Fibroblast of lung (primary cell): ENCODE measurements around the gene ABCF3. TPM values are rescaled to one million over a fixed set of nuclear protein-coding genes. Genes with fewer than 3 reads are reported as not detected.

Source experiments
- DNase-seq, 2 donors: peaks; one replicate each; pipeline versions ENCODE4 v3.0.0 to v3.0.0-alpha.2; 2010; ENCODE audit warnings: low read depth in 2 of 2
- H2AFZ ChIP-seq: 2 replicates; pipeline ENCODE4 v1.5.1; 2012; ENCODE audit warnings: low read length, control low read depth, inconsistent platforms
- H3K27ac ChIP-seq: 2 replicates; pipeline ENCODE4 v1.5.1; 2011; ENCODE audit warnings: low read length, control low read depth; ENCODE audit not compliant: insufficient read depth
- H3K27me3 ChIP-seq: 2 replicates; pipeline ENCODE4 v1.5.1; 2011; ENCODE audit warnings: mild to moderate bottlenecking, low read length; ENCODE audit not compliant: control insufficient read depth, insufficient read depth
- H3K36me3 ChIP-seq: 2 replicates; pipeline ENCODE4 v1.5.1; 2011; ENCODE audit warnings: low read length; ENCODE audit not compliant: control insufficient read depth, insufficient read depth
- H3K4me1 ChIP-seq: 2 replicates; pipeline ENCODE4 v1.5.1; 2011; ENCODE audit warnings: low read length; ENCODE audit not compliant: control insufficient read depth, insufficient read depth; ENCODE audit errors: extremely low read depth
- H3K4me2 ChIP-seq: 2 replicates; pipeline ENCODE4 v1.5.1; 2011; ENCODE audit warnings: low read length, control low read depth; ENCODE audit not compliant: insufficient read depth; ENCODE audit errors: extremely low read depth
- H3K4me3 ChIP-seq, 4 experiments: fragments of 200-600 bp in 1 of 4; sonication (generic) in 1 of 4; replicated peaks in 1 of 4; 2 replicates each; pipeline ENCODE4 v1.5.1; 2011 to 2016; ENCODE audit warnings: low read length in 4 of 4, low read depth in 3 of 4, mild to moderate bottlenecking in 3 of 4, control low read depth in 2 of 4, inconsistent platforms in 1 of 4, mixed read lengths in 1 of 4; ENCODE audit not compliant: insufficient read depth in 1 of 4; ENCODE audit errors: control extremely low read depth in 1 of 4
- H3K79me2 ChIP-seq: 2 replicates; pipeline ENCODE4 v1.5.1; 2012; ENCODE audit warnings: mild to moderate bottlenecking, low read length, inconsistent platforms; ENCODE audit not compliant: control insufficient read depth, insufficient read depth
- H3K9ac ChIP-seq: 2 replicates; pipeline ENCODE4 v1.5.1; 2011; ENCODE audit warnings: mild to moderate bottlenecking, low read length, control low read depth; ENCODE audit not compliant: insufficient read depth
- H3K9me3 ChIP-seq: 2 replicates; pipeline ENCODE4 v1.5.1; 2012; ENCODE audit warnings: low read depth, low read length; ENCODE audit not compliant: control insufficient read depth, insufficient read depth
- H4K20me1 ChIP-seq: 2 replicates; pipeline ENCODE4 v1.5.1; 2011; ENCODE audit warnings: low read length; ENCODE audit not compliant: control insufficient read depth, insufficient read depth; ENCODE audit errors: extremely low read depth
- CTCF ChIP-seq, 2 donors: IDR thresholded peaks in 1 of 2; conservative IDR thresholded peaks in 1 of 2; 1 replicate in 1 of 2; 2 replicates in 1 of 2; pipeline ENCODE4 v1.5.1; 2011 to 2012; ENCODE audit warnings: low read length in 2 of 2, control low read depth in 1 of 2, inconsistent platforms in 1 of 2, low read depth in 1 of 2, mild to moderate bottlenecking in 1 of 2
- EZH2 ChIP-seq: IDR thresholded peaks from 2 replicates; pipeline ENCODE4 v1.5.1; 2012; ENCODE audit warnings: low read length, control low read depth, mild to moderate bottlenecking; ENCODE audit errors: missing control alignments
- polyA plus RNA-seq, 2 donors: library from polyadenylated mRNA; depleted of rRNA in 1 of 2; stranded (reverse) in 1 of 2; unstranded in 1 of 2; fragments of >200 nt; gene quantifications; 2 replicates each; pipeline ENCODE4 v1.2.1, GENCODE V29; 2011 to 2012; ENCODE audit warnings: missing spikeins in 1 of 2
- total RNA-seq: library from RNA; depleted of rRNA; stranded (reverse); fragments of >200 nt; gene quantifications from 2 replicates; pipeline ENCODE4 v1.2.1, GENCODE V29; 2014

ABCF3 gene
- total and polyA plus RNA-seq, 2 donors (not counting 1 experiment from before 2014, with no cell fraction given): 31.3 to 65.1 TPM

- H3K36me3 ChIP-seq: peaks cover 16% of the 10 kb centered on the region
- H4K20me1 ChIP-seq: no peaks in the 10 kb centered on the region
- DNase-seq: no peak
- H3K27ac ChIP-seq: no peak overlapping the region
- H3K27me3 ChIP-seq: no peaks in the 10 kb centered on the region
- no peaks in the 10 kb centered on the region for H3K4me1 ChIP-seq
- H2AFZ ChIP-seq: no peak overlapping the region
- H3K4me2 ChIP-seq: no peak overlapping the region
- H3K9me3 ChIP-seq: no peaks in the 10 kb centered on the region
- H3K9ac ChIP-seq: no peak overlapping the region
- TF ChIP-seq EZH2 (no peak), CTCF (conservative IDR thresholded peaks at IDR 0.05 in 1 of 2, IDR thresholded peaks at IDR 0.05 in 1 of 2; ENCODE audit: low read depth in 1 of 2, low read length in 2 of 2) (no peak)
- no peaks in the 10 kb centered on the region for H3K79me2 ChIP-seq
- H3K4me3 ChIP-seq: no peak overlapping the region
These were observed 40.2 kb upstream of the ABCF3 start for GRCh38 chr3:184145751-184146270.

- Histone ChIP-seq H3K4me2 (no peak overlapping the region), H3K36me3 (peaks cover 8% of the 10 kb centered on the region), H3K9me3 (no peaks in the 10 kb centered on the region), H3K27ac (no peak overlapping the region), H3K4me1 (no peaks in the 10 kb centered on the region), H3K9ac (no peak overlapping the region), H2AFZ (no peak overlapping the region), H3K27me3 (no peaks in the 10 kb centered on the region), H3K4me3 (no peak overlapping the region), H4K20me1 (no peaks in the 10 kb centered on the region), H3K79me2 (no peaks in the 10 kb centered on the region)
- DNase-seq: no peak
- TF ChIP-seq EZH2 (no peak), CTCF (conservative IDR thresholded peaks at IDR 0.05 in 1 of 2, IDR thresholded peaks at IDR 0.05 in 1 of 2; ENCODE audit: low read depth in 1 of 2, low read length in 2 of 2) (no peak)
These were observed 37.9 kb upstream of the ABCF3 start for GRCh38 chr3:184148076-184148475.

GRCh38 chr3:184149123-184149522, 36.9 kb upstream of the ABCF3 start:
- no peak overlapping the region for H2AFZ ChIP-seq
- H3K27ac ChIP-seq: no peak overlapping the region
- peaks cover 6% of the 10 kb centered on the region for H3K36me3 ChIP-seq
- no peaks in the 10 kb centered on the region for H3K79me2 ChIP-seq
- no peak overlapping the region for H3K9ac ChIP-seq
- no peaks in the 10 kb centered on the region for H3K27me3 ChIP-seq
- H3K9me3 ChIP-seq: no peaks in the 10 kb centered on the region
- H3K4me3 ChIP-seq: no peak overlapping the region
- TF ChIP-seq EZH2 (no peak), CTCF (conservative IDR thresholded peaks at IDR 0.05 in 1 of 2, IDR thresholded peaks at IDR 0.05 in 1 of 2; ENCODE audit: low read depth in 1 of 2, low read length in 2 of 2) (no peak)
- H3K4me1 ChIP-seq: no peaks in the 10 kb centered on the region
- DNase-seq: no peak
- H4K20me1 ChIP-seq: no peaks in the 10 kb centered on the region
- no peak overlapping the region for H3K4me2 ChIP-seq
